GM18520 (cell line): ENCODE data around the gene SH3PXD2A.
"Not testable (repeated sequence)": the region's sequence is repeated elsewhere in the genome, so short reads cannot be mapped to it uniquely, and the experiment has no call there.

Experiments
- ATAC-seq: cut with Tn5 transposase; IDR thresholded peaks from one replicate; pipeline ENCODE4 v1.9.1; 2021; ENCODE audit not compliant: unreplicated experiment

SH3PXD2A gene

DNA sequence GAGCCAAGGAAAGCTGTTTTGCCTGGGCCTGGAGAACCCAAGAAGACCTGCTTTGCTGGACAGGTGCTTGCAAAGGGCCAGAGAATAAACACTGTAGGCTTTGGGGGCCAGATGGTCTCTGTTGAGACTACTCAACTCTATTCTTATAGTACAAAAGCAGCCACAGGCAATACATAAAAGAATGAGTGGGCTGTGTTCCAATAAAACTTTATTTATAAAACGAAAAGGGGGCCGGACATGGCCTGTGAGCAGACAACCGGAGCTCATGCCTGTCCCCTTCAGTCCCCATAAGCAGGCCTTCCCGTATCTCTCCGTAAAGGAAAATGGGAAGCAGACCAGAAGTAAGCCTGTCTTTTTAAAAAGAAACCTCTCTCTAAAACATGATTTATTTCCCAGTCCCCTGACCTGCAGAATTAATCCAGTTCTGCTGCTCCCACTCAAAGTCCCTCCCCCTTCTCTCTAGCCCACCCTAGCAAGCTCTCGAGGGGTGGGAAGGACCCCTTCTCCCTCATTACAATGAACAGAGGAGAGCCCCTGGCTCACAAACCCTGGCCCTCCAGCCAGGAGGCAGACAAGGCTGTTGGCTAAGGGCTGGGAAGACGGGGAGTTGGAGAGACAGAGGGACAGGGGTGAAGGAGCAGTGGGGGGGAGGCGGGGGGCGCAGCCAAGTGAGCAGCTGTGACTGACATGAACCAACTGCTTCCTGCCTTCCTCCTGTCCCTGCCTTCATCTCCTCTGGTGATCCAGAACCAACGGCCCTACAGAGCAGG, 184.1 kb downstream of the SH3PXD2A start:
- ATAC-seq = no peak

DNA sequence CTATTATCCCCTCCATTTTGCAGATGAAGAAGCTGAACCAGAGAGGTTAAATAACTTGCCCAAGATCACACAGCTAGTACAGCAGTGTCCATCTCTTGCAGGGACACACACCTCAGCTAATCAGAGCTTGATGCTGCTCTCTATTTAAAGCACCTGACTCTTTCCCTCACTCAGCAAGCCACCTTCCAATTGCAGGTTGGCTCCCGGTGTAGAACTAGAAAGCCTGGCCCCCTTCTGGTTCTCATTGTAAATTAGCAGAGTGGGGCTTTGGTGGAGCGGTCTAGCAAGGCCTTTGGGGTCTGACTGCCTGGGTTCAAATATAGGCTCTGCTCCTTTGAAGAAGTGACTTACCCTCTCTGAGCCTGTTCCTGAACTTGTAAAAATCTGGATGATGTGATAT, 185.4 kb downstream of the SH3PXD2A start:
- ATAC-seq = no peak

DNA sequence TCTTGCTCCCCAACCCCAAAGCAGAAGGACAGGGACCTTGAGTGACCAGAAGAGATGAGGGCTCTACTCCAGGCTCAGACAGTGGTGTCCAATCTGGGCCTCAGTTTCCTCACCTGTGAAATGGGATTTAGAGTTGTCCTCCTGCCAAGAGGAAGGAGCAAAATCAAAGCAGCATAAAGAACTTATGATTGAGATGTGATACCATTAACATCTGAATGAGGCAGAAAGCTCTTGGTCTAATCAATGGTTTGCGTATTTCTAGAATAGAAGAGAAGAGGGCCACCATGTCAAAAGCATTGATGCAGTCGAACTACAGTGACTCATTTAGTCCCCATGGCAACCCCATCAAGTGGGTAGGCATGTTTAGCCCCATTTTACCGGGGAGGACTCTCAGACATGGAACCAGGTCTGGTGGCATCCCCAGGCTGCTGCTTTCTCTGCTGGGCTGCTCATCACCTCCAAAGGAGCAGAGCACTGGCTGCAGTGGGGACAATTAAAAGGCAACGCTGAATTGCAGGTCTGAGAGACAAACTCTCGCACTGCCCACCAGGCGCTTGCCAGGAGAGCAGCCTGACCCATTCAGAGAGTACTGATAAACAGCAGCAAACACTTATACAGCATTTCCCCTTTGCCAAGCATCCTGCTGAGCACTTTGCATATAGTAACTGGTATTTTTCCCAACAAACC, 186.0 kb downstream of the SH3PXD2A start:
- no peak for ATAC-seq

DNA sequence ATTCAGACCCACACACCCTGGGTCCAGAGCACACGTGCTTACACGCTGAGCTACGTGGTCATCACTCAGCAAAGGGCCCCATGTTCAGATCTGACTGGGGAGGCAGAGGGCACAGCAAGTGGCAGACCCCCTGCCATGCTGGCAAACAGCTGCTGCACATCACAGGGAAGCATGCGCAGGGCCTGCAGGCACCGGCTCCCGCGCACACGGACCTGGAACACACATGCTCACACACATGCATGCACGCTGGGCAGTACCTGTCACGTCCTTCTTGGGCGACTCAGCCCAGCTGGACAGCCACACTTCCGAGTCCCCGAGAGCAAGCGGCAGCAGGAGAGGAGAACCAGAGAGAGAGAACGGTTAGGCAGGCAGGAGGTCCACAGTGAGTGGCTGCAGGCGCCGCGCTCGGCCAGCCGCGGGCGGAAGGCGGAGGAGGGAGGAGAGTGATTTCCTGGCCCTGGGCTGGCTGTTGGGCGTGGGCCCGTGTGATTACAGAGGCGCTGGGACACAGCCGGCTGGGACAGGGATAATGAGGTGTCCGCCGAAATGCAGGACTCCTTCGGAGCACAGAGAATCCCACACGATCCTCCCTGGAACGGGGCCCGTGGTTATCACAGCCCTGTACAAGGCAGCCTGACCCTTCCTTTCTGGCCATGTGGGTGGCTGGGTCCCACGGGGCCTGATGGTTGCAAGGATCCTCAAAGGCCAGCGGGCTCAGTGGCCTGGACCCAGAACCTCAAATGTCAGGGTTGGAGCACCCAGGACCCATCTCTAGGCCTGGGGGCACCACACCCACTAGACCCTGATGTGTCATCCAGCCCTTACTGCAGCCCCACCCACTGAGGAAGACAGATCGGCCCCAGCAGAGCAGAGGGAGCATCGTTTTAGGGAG, 186.8 kb downstream of the SH3PXD2A start:
- no peak for ATAC-seq

DNA sequence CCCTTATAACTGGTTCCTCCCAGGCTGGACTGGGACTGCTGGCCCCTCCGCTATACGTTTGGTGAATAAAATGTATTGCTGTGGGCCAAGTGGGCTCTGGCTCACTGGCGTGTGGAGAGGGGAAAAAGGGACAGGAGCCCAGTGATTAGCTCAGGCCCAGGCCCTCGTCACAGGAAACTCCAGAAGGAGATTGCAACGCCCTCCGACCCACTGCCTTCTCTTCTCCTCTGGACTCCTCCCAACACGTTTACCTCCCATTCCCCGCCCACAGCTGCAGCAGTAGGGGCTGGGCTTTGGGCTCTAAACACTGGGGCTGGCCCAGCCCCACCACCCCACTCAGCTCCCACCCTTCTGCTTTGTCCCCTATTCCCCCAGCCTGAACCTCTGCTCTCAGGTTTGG, 188.0 kb downstream of the SH3PXD2A start:
- no peak for ATAC-seq

DNA sequence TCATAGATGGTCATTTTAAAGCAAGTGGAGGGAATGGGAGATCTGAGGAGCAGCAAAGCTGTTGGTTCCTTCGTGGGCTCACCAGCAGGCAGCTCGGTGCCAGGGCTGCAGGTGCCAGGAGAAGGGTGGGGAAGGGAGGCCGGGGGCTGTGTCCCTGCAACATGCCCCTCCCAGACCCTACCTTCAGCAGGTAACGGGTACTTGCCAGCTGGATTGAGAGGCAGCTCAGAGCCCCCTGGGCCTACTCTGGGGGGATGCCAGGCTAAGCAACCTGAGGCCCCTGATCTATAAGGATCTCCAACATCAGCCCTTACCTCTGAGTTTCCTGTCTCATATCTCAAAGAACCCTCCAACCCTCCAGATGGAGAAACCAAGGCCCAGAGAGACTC, 188.6 kb downstream of the SH3PXD2A start:
- ATAC-seq = no peak

DNA sequence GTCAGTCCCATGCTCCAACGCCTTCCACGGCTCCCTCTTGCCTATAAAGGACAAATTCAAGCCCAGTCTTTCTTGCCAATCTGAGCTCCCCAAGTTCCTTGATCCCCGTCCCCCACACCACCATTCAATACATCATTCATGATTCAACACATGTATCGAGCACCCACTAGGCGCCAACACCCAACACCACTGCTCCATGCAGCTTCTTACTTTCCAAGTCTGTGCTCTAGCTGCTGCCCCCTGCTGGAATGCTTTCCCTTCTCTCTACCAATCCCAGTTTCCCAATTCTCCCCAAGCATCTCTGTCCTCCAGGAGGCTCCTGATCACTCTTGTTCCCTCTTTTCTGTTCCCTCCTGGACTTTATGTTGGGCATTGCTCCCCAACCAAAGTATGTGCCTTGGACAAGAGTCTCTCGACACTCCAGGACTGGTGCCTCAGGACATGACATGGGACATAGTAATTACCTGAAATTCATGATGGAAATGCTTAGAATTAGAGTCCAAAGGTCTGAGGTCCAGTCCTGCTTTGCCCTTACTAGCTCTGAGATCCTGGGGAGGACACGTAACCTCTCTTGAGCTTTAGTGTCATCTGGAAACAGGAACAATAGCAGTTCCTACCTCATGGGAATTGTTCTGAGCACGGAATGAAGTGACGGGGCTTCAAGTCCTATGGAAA, 189.2 kb downstream of the SH3PXD2A start:
- ATAC-seq = no peak

DNA sequence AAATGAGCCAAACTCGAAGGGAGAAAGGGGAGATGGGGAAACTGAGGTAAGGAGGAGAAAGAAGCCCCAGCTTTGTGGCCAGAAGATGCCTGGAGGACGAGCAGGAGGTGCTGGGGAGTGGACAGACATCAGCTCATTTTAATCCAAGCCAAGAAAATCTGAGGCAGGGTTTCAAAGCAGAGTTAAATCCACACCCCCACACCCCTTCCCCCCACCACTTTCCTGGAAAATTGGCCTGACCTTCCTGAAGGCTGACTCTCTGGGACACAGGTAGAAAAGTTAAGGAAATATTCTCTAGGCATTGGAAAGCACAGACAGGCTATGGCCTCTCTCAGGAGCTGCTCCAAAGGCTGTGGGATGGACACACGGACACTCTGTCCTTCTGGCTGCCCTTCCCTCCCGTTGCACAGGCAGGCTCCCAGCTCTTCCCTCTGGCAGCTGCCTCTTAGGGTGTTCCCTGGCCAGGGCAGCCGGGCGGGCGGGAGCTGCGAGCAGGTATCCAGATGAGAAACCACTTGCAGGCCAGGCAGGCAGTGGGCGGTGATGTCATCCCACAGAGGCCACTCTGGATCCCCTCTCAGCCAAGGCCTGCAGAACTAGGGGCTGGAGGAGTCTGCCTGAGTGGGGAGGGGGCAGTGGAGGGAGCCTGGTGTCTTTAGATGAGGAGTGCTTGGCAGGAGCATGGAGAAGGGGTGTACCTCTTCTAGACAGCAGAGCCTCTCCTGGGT, 190.1 kb downstream of the SH3PXD2A start:
- ATAC-seq = no peak

DNA sequence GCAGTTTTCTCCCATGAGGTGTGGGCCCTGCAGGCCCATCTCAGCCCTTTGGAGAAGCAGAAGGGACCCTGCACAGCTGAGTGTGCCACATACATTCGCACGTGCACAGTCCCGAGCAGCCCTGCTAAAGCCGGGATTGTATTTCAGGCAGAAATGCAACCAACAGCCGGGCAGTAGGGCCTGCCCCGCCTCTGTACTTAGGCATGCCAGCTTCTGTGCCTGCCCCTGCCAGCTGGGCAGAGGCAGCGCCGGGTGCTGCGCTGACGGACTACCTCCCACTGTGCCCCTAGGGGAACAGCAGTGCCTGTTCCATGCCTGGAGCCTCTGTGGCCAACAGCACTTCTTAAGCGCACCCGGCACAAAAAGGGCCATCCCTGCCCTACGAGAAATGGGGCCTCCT, 191.6 kb downstream of the SH3PXD2A start:
- ATAC-seq = no peak

DNA sequence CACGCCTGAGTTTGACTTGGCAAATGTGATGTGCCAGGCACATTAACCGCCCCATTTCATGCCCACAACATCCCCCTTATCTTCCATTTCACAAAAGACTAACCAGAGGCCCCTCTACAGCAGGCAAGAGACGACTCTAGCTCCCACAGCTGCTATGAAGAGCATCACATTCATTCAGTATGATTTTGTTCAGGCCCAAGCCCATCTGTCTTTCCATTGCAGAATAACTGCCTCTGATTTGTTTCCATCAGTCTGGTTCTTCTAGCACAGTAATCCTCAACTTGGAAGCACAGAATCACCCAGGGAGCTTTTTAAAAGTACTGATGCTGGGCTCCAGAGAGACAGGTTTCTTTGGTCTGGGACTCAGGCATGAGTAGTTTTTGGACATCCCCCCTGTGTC, 192.1 kb downstream of the SH3PXD2A start:
- no peak for ATAC-seq

DNA sequence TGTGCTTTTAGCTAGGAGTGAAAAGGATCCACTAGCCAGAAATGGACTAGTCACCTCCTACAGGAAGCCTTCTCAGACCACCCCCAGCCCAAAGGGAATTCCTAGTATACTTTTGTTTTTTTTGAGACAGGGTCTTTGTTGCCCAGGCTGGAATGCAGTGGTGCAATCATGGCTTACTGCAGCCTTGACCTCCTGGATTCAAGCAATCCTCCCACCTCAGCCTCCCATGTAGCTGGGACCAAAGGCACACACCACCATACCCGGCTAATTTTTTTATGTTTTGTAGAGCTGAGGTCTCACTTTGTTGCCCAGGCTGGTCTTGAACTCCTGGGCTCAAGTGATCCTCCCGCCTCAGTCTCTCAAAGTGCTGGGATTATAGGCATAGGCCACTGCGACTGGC, 192.7 kb downstream of the SH3PXD2A start:
- ATAC-seq = not testable (repeated sequence)

DNA sequence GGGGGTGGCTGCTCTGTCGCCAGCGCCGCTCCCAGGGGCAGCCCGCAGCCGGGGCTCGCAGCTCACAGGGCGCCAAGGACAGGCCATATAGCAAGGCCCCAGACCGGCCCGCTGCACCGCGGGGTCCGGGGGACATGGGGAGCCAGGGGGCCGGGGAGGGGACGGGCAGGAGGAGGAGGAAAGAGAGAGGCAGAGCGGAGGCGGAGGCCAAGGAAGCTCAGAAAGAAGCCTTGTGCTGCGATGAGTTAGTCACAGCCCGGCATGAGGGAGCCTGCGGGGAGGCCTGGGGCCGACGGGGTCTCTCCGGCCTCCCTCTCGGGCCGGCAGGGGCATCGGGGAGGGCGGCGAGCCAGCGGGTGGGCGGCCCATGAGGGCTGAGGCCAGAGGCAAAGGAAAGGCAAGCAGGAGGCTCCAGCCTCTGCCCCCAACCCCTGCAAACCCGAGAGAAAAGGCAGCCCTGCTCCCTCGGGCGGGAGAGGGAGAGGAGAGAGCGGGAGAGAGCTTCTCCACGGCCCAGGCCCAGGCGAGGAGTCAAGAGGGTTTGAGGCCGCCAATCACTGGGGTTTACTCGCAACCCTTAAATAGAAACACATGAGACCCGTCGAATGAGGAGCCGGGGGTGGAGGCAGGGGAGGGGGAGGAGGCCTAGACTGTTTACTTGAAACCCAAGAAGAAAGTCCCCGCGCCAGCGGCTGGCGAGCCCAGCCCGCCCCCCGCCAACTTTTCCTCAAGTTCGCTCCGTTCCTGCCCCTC, 194.0 kb downstream of the SH3PXD2A start:
- ATAC-seq = no peak

DNA sequence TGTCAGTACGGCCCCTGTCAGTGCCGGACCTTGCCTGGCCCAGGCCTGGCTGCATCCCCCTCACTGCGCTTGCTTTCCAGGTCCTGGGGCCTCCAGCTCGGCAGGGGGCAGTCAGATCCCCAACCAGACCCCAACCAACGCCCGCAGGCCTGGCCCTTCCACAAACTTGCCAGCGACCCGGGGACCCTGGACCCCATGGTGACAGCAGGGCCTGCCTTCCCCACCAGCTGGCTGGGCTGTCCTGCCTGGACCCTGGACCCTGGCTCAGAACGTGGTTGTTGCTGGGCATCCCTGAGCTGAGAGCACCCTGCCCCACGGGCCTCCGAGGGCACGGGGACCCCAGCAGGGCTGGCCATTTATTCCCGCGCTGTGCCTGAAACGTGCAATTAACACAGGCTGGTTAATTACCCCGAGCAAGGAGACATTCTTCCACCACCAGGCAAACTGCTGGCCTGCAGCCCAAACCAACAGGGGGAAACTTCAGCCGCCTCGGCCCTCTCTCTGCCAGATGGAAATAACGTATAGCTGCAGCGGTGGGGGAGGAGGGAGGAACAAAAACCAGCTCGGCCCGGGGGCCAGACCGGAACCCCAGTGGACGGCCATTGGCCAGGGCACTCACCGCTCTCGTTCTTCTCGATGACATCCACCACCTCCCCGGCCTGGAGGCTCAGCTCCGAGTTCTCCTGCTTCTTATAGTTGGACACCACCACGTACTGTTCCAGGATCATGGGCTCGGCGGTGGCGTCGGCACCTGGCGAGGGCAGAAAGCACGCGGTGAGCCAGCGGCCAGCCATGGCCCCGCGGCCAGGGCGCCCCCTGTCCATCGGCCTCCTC, 194.8 kb downstream of the SH3PXD2A start:
- no peak for ATAC-seq

DNA sequence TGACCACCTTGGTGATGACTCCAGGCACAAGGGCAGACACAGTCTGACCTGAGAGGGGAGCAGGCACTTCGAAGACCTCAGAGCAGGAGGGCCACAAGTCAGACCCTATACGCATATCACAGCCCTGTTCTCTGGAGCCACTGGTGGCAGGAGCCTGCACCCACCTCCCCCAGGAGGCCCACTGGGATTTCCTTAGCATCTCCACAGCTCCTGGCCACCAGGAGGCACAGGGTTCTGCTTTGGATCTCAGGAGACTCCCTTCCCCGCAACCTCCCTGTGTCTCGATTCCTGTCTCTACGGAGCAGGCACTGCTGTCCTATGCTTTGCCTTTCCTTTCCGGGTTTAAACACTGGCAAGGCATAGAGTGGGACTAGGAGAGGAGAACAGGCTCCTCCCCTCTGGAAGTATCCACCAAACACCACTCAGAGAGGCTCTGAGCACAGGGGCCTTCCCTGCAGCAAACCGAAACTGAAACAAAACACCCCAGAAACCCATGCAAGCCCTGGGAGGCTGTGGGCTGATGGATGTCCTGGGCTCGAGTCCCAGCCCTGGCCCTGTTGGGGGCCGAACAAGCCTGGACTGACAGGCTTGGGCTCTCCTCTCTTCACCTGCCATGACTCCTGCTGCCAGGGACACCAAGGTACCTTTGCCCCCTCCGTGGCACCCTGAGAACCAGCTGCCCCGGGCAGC, 195.6 kb downstream of the SH3PXD2A start:
- peak; percentile 64 for ATAC-seq

DNA sequence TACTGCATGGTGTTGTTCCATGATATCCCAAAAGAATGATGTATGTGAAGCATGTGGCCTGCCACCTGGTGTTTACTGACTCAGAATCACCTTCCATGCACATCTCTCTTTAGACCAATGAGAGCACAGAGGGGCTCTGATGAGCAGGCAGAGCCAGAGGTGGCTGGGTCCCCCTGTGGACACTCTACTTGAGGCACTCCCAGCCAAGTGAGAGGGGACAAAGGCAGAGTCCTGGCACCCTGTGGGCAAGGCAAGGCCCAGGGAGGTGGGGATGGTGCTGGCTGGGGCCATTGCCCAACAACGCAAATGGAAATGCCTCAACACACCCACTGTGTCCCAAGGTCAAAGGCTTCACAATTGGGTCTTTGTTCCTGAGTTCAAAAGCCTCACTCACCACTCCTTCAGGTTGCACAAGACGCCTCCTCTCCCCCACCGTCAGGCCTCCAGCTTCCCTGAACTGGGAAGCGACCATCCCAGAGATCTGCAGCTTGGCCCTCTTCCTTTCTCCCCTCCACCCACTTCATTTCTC, 197.3 kb downstream of the SH3PXD2A start:
- ATAC-seq = no peak

DNA sequence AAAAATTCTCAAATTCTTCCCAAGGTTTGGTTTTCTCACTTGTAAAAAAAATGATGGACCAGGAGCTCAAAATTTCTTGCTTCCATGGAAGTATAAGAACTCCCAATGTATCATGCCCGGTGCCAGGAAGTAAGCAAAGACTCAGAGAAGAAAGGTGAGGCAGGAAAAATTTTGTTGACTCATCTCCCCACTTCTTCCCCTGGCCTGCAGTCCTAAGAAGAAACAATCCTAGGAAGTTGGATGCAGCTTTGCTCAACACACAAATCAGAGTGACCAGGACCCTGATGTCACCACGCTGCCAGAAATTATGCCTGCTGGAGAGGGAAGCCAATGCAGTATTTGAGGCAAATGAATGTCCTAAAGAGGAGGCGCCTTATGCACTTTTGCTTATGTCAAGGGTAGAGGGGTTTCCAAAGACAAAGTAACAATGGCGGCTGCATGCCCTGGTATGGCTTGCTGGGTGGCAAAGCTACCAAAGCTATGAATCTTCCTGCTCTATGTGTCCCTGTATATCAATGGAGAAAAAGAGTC, 198.2 kb downstream of the SH3PXD2A start:
- no peak for ATAC-seq

DNA sequence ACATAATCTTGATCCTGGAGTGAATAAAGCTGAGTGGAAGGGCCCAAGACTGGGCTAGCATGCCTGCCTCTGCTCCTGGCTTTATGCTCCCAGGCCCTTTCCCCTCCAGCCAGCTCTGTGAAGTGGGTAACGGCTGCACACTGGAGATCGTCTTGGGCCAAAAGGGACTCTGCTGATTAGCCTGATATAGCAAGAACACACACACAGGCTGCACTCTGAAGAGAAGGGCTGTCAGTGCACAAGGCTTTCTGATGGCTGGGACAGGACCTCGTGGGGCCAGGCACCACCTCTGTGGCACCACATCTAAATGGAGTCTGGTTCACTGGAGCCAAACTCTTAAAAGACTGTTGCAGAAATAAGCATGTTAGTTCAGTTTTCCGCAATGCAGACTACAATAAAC, 200.5 kb downstream of the SH3PXD2A start:
- no peak for ATAC-seq

DNA sequence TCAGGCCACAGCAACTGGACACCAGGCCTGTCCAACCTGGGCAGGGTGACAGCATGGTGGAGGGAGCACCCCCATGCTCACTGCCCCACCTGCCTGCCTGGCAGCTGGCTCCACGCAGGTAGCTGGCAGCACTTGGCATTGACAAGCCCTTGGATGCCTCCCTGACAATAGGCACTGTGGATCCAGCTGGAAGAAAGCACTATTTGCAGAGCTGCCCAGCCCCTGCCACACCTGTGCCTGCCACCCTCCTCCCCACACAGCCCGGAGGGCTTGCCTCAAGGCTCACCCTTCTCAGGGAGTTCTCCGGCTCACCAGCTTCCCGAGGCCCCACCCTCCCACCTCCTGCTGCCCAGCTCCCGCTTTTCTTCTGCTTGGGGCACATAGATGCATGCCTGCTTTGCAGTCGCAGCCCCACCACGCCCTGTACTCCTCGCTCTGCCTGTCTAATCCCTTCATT, 201.8 kb downstream of the SH3PXD2A start:
- no peak for ATAC-seq
